Peyer's patch (tissue), 4 donors: ENCODE measurements around the gene AK5. TPM values are rescaled to one million over a fixed set of nuclear protein-coding genes. Genes with fewer than 3 reads are reported as not detected.

ENCODE experiments used
- DNase-seq, 3 donors: peaks; one replicate each; pipeline ENCODE4 v3.0.0-alpha.2; 2017 to 2019
- H3K27ac ChIP-seq, 4 donors: fragments of 200-600 bp; sonication (generic); one replicate each; pipeline ENCODE4 v1.5.1; 2016 to 2019
- H3K27me3 ChIP-seq, 2 donors: fragments of 200-600 bp; sonication (generic); one replicate each; pipeline ENCODE4 v1.5.1; 2019
- H3K36me3 ChIP-seq, 3 donors: fragments of 200-600 bp; sonication (generic); one replicate each; pipeline ENCODE4 v1.5.1; 2016 to 2019
- H3K4me1 ChIP-seq, 4 donors: fragments of 200-600 bp; sonication (generic); one replicate each; pipeline ENCODE4 v1.5.1; 2016 to 2019
- H3K4me3 ChIP-seq, 4 donors: fragments of 200-600 bp; sonication (generic); 1 replicate in 3 of 4; 2 replicates in 1 of 4; pipeline ENCODE4 v1.5.1; 2016 to 2019; ENCODE audit warnings: mild to moderate bottlenecking in 1 of 4
- H3K9me3 ChIP-seq, 4 donors: fragments of 200-600 bp; sonication (generic); one replicate each; pipeline ENCODE4 v1.5.1; 2016 to 2019; ENCODE audit warnings: mild to moderate bottlenecking in 1 of 4
- POLR2A ChIP-seq, 2 donors: fragments of 450-650 bp; IDR thresholded peaks; one replicate each; pipeline ENCODE4 v1.5.1; 2017; ENCODE audit warnings: antibody characterized with exemption in 2 of 2, mild to moderate bottlenecking in 2 of 2, moderate library complexity in 2 of 2
- total RNA-seq, 4 donors: library from RNA; depleted of rRNA; stranded (reverse); fragments of >200 nt; gene quantifications; one replicate each; pipeline ENCODE4 v1.1.0, GENCODE V29; 2016
- TF ChIP-seq, protein P1 (sequence below), 6 experiments: fragments of 450-650 bp in 4 of 6; fragments of 200-600 bp in 2 of 6; sonication (generic) in 1 of 6; IDR thresholded peaks; one replicate each; pipeline ENCODE4 v1.5.1; 2017 to 2019; ENCODE audit warnings: antibody characterized with exemption in 6 of 6, mild to moderate bottlenecking in 3 of 6, moderate library complexity in 1 of 6

Gene AK5
- total RNA-seq, 4 donors from 2014 or later = 5.3 to 12.4 TPM; not detected in 2

DNA sequence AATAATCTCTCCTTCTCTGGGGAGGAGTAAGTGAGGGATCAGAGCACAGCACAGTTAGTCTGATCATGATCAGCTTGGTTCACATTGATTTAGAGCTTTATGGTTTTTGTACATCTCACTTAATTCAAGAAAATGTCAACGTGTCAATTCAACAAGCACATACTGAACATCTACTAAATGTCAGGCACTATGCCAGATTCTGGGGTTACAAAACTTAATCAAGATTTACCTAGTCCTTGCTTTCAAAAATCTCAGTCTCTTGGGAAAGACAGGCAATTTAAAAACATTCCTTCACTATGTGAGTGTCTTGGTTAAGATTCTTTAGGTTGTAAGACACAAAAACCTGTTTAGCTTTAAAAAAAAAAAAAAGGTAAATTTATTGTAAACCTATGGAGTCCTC, 181.4 kb downstream of the AK5 start:
- H3K9me3 ChIP-seq = no peaks in the 10 kb centered on the region
- TF ChIP-seq POLR2A (IDR thresholded peaks at IDR 0.05) = no peak
- TF ChIP-seq, protein P1, sequence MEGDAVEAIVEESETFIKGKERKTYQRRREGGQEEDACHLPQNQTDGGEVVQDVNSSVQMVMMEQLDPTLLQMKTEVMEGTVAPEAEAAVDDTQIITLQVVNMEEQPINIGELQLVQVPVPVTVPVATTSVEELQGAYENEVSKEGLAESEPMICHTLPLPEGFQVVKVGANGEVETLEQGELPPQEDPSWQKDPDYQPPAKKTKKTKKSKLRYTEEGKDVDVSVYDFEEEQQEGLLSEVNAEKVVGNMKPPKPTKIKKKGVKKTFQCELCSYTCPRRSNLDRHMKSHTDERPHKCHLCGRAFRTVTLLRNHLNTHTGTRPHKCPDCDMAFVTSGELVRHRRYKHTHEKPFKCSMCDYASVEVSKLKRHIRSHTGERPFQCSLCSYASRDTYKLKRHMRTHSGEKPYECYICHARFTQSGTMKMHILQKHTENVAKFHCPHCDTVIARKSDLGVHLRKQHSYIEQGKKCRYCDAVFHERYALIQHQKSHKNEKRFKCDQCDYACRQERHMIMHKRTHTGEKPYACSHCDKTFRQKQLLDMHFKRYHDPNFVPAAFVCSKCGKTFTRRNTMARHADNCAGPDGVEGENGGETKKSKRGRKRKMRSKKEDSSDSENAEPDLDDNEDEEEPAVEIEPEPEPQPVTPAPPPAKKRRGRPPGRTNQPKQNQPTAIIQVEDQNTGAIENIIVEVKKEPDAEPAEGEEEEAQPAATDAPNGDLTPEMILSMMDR (IDR thresholded peaks at IDR 0.05) = no peak

DNA sequence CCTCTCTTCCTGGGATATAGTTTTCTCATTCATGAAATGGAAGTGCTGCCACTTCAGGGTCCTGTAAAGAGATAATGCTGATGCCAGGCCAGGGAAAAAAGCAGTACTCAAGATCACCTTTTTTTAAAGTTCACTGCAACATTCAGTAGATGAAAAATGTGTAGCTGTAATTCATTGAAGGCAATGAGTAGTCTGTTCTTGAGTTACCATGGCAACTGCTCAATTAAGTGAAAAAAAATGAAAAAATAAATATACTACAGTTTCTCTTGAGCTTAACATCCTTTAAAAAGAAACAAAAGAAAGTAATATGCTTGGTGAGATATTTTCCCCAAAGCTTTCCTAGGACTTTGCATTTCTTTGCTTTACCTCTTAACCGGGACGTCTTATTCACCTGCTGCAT, 183.3 kb downstream of the AK5 start:
- TF ChIP-seq POLR2A (IDR thresholded peaks at IDR 0.05) = no peak
- TF ChIP-seq, protein P1 (IDR thresholded peaks at IDR 0.05) = no peak
- Histone ChIP-seq H3K36me3 (no peaks in the 10 kb centered on the region), H3K4me3 (no peak overlapping the region), H3K9me3 (no peaks in the 10 kb centered on the region), H3K4me1 (no peaks in the 10 kb centered on the region), H3K27ac (no peak overlapping the region), H3K27me3 (no peaks in the 10 kb centered on the region)
- no peak for DNase-seq

More for the DNA sequence above, 181.4 kb downstream of the AK5 start:
- DNase-seq = no peak
- H3K36me3 ChIP-seq = no peaks in the 10 kb centered on the region
- H3K27me3 ChIP-seq = no peaks in the 10 kb centered on the region
- no peaks in the 10 kb centered on the region for H3K4me1 ChIP-seq
- no peak overlapping the region for H3K4me3 ChIP-seq
- H3K27ac ChIP-seq = no peak overlapping the region

DNA sequence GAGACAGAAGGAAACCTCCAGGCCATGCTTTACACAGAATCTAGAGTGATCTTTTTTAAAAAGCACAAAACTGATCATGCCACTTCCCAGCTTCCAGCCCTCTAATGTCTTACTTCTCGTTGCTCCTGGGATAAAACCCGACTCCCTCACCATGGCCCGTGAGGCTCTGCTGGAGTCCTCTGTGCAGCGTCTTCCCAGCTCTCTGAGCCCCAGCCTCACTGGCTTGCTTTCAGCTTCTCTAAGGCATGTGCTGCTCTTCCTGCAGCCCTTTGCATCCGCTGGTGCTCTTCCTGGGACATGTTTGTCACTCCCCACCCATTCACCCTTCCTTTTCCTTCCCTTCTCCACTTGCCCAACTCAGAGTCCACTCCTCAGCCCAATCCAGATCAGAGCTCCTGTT, 184.1 kb downstream of the AK5 start:
- no peak for DNase-seq
- Histone ChIP-seq H3K27me3 (no peaks in the 10 kb centered on the region), H3K36me3 (no peaks in the 10 kb centered on the region), H3K9me3 (no peaks in the 10 kb centered on the region), H3K4me1 (no peaks in the 10 kb centered on the region), H3K27ac (no peak overlapping the region), H3K4me3 (no peak overlapping the region)
- no peak for TF ChIP-seq POLR2A (IDR thresholded peaks at IDR 0.05)
- TF ChIP-seq, protein P1 (IDR thresholded peaks at IDR 0.05) = no peak

DNA sequence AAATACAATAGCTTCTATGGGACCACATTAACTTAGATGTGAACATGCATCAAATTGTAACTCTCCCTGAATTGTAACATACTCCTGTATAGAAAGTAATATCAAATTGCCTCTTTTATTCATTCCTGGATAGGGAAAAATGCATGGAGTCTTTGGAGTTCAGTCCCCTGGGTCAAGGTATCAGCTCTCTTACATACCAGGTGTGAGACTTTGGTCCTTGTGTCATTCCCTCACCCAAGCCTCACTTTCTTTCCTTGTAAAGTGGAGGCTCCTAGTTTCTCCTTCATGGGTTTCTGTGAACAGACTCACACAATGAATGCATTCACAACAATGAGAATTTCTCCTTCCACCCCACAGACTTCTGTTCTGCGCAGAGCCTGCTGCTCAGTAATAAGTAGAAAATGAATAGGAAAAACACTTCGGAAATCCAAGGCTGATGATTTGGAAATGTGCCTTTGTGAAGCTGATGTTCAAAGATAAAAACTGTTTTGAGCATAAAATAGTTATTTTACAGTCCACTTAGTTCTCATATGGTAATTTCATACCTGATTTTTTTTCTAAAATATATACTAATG, 185.3 kb downstream of the AK5 start:
- no peak overlapping the region for H3K27ac ChIP-seq

DNA sequence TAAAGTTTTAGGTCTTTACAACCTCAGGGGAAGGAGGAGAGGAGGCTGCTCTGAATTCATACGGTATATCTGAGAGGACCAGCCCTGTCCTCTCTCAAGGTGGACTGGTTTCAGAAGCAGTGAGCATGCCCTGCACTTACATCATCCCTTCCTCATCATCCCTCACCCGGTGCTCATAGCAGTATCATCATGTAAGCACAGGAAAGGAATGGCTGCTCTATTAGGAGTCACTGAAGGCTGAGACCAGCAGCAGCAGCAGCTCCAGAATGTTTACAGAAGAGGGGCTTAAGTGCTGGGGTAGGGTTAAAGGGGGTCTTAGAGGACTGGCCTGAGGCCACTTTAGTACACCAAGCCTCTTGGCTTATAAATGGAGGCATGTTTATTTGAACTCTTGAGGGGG, 185.9 kb downstream of the AK5 start:
- Histone ChIP-seq H3K4me1 (no peaks in the 10 kb centered on the region), H3K27ac (no peak overlapping the region), H3K27me3 (no peaks in the 10 kb centered on the region), H3K36me3 (no peaks in the 10 kb centered on the region), H3K4me3 (no peak overlapping the region), H3K9me3 (no peaks in the 10 kb centered on the region)
- TF ChIP-seq, protein P1 (IDR thresholded peaks at IDR 0.05) = no peak
- TF ChIP-seq POLR2A (IDR thresholded peaks at IDR 0.05) = no peak
- no peak for DNase-seq

More for the DNA sequence above, 185.3 kb downstream of the AK5 start:
- TF ChIP-seq POLR2A (IDR thresholded peaks at IDR 0.05) = no peak
- TF ChIP-seq, protein P1 (IDR thresholded peaks at IDR 0.05) = no peak
- Histone ChIP-seq H3K4me3 (no peak overlapping the region), H3K27me3 (no peaks in the 10 kb centered on the region), H3K9me3 (no peaks in the 10 kb centered on the region), H3K36me3 (no peaks in the 10 kb centered on the region), H3K4me1 (no peaks in the 10 kb centered on the region)
- DNase-seq = no peak
